Upper lobe of left lung (tissue), 4 donors: Measurements from ENCODE around the gene MCF2L2.

ENCODE experiments used
- POLR2A ChIP-seq, 4 donors: fragments of 450-650 bp; IDR thresholded peaks; one replicate each; pipeline ENCODE4 v1.5.1; 2016 to 2017; ENCODE audit warnings: antibody characterized with exemption in 4 of 4, mild to moderate bottlenecking in 2 of 4
- TF ChIP-seq, protein P1 (sequence below), 6 experiments: fragments of 450-650 bp in 4 of 6; fragments of 200-600 bp in 2 of 6; sonication (generic) in 2 of 6; IDR thresholded peaks; one replicate each; pipeline ENCODE4 v1.5.1; 2016 to 2019; ENCODE audit warnings: antibody characterized with exemption in 6 of 6

- TF ChIP-seq POLR2A (IDR thresholded peaks at IDR 0.05): no peak
- TF ChIP-seq, protein P1, sequence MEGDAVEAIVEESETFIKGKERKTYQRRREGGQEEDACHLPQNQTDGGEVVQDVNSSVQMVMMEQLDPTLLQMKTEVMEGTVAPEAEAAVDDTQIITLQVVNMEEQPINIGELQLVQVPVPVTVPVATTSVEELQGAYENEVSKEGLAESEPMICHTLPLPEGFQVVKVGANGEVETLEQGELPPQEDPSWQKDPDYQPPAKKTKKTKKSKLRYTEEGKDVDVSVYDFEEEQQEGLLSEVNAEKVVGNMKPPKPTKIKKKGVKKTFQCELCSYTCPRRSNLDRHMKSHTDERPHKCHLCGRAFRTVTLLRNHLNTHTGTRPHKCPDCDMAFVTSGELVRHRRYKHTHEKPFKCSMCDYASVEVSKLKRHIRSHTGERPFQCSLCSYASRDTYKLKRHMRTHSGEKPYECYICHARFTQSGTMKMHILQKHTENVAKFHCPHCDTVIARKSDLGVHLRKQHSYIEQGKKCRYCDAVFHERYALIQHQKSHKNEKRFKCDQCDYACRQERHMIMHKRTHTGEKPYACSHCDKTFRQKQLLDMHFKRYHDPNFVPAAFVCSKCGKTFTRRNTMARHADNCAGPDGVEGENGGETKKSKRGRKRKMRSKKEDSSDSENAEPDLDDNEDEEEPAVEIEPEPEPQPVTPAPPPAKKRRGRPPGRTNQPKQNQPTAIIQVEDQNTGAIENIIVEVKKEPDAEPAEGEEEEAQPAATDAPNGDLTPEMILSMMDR (IDR thresholded peaks at IDR 0.05): no peak
These were observed 162.5 kb downstream of the MCF2L2 start for GRCh38 chr3:183265834-183266417.
